ENCODE data around the gene MAGI2. TPM values are rescaled to one million over a fixed set of nuclear protein-coding genes. Genes with fewer than 3 reads are reported as not detected.
A peak's percentile ranks its signal among the peaks of the same experiment; 100 is the strongest.

MAGI2 gene
- total RNA-seq, 1 experiment from 2014 or later = 0.07 TPM

DNA sequence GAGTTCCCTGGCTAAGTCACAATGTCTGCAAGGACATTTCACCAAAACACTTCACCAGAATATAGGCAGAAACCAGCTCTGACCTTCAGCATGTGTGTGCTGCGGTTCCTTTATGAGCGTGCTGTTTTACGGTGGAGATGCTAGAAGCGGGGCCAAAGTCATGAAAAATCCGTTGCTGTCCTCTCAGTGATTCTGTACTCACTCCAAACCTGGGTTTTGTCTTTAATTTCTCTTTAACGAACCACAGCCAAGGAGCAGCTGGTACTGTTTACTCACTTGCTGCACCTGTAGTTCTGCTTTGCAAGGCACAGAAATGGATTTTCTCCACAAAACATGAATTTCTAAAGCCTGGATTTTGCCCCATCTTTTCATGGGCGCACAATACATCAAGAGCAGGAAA lies 1015.0 kb downstream of the MAGI2 start:
- H3K4me3 Mint-ChIP-seq (ENCODE audit: unreplicated experiment) = no peak overlapping the region
- ChIA-PET POLR2A (no interaction called here), CTCF (no interaction called here)
- peaks cover 74% of the 10 kb centered on the region for H3K27me3 Mint-ChIP-seq (ENCODE audit: insufficient read depth, unreplicated experiment)
- H3K36me3 Mint-ChIP-seq (ENCODE audit: insufficient read depth, unreplicated experiment) = no peaks in the 10 kb centered on the region
- no peak for DNase-seq (ENCODE audit: unreplicated experiment)
- intact Hi-C loops (cut with micrococcal nuclease) = no loop called here
- no peak overlapping the region for H3K27ac Mint-ChIP-seq (ENCODE audit: low read depth, unreplicated experiment)
- BruUV-seq (replicated peaks) = no TSS peak
- H3K4me1 Mint-ChIP-seq (ENCODE audit: insufficient read depth, unreplicated experiment) = no peaks in the 10 kb centered on the region
- no peaks in the 10 kb centered on the region for H3K9me3 Mint-ChIP-seq (ENCODE audit: unreplicated experiment)
- TF ChIP-seq, protein P1, sequence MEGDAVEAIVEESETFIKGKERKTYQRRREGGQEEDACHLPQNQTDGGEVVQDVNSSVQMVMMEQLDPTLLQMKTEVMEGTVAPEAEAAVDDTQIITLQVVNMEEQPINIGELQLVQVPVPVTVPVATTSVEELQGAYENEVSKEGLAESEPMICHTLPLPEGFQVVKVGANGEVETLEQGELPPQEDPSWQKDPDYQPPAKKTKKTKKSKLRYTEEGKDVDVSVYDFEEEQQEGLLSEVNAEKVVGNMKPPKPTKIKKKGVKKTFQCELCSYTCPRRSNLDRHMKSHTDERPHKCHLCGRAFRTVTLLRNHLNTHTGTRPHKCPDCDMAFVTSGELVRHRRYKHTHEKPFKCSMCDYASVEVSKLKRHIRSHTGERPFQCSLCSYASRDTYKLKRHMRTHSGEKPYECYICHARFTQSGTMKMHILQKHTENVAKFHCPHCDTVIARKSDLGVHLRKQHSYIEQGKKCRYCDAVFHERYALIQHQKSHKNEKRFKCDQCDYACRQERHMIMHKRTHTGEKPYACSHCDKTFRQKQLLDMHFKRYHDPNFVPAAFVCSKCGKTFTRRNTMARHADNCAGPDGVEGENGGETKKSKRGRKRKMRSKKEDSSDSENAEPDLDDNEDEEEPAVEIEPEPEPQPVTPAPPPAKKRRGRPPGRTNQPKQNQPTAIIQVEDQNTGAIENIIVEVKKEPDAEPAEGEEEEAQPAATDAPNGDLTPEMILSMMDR (IDR thresholded peaks at IDR 0.05; ENCODE audit: unreplicated experiment) = no peak

DNA sequence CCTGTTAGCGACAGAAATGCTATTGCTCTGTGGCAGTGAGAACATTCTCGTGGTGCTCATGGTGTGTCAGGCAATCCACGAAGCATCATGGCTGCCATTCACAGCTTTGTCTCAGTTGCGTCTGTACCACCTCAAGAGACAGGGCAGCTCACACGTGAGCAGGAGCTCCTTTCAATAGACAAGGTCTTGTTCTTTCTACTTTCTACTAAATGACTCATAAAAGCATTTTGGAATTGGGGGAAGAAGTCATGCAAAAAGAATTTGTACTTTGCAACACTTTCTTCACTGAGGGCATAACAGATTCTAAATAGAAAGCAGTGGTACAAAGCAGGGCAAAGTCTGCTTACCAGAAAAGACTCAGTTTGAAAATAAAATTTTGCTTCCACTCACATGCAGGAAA lies 1016.3 kb downstream of the MAGI2 start:
- ChIA-PET CTCF (interaction anchor here (1.0 kb wide), 1 partner anchor 11 kb away, joined by 4 read pairs; no protein-coding TSS in a partner anchor), POLR2A (no interaction called here)
- Mint-ChIP-seq H3K4me1 (ENCODE audit: insufficient read depth, unreplicated experiment) (no peaks in the 10 kb centered on the region), H3K27ac (ENCODE audit: low read depth, unreplicated experiment) (no peak overlapping the region), H3K27me3 (ENCODE audit: insufficient read depth, unreplicated experiment) (peaks cover 67% of the 10 kb centered on the region), H3K9me3 (ENCODE audit: unreplicated experiment) (no peaks in the 10 kb centered on the region), H3K4me3 (ENCODE audit: unreplicated experiment) (no peak overlapping the region), H3K36me3 (ENCODE audit: insufficient read depth, unreplicated experiment) (no peaks in the 10 kb centered on the region)
- intact Hi-C loops (cut with micrococcal nuclease) = no loop called here
- peak; percentile 2 for DNase-seq (ENCODE audit: unreplicated experiment)
- TF ChIP-seq, protein P1 (IDR thresholded peaks at IDR 0.05; ENCODE audit: unreplicated experiment) = no peak
- no TSS peak for BruUV-seq (replicated peaks)

DNA sequence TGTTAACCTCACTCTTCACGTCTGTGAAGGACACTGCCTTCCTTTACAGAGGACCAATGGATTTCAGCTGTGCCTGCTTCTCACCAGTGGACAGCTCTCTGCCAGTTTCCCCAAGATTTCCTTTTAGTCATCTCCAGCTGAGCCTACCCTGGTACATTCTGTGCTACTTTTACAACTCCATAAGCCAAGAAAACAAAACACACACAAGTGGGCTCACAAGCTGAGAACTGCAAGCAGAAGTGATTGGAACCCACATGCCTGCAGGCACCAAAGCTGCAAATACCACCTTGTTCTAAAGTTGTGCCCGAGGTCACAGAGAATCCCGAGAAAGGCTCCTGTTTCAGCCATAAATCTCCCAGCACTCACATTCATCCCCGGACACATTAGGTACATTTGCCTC lies 1018.1 kb downstream of the MAGI2 start:
- Mint-ChIP-seq H3K4me1 (ENCODE audit: insufficient read depth, unreplicated experiment) (no peaks in the 10 kb centered on the region), H3K27me3 (ENCODE audit: insufficient read depth, unreplicated experiment) (peaks cover 51% of the 10 kb centered on the region), H3K4me3 (ENCODE audit: unreplicated experiment) (no peak overlapping the region), H3K9me3 (ENCODE audit: unreplicated experiment) (no peaks in the 10 kb centered on the region), H3K27ac (ENCODE audit: low read depth, unreplicated experiment) (no peak overlapping the region), H3K36me3 (ENCODE audit: insufficient read depth, unreplicated experiment) (no peaks in the 10 kb centered on the region)
- intact Hi-C loops (cut with micrococcal nuclease) = no loop called here
- TF ChIP-seq, protein P1 (IDR thresholded peaks at IDR 0.05; ENCODE audit: unreplicated experiment) = no peak
- no TSS peak for BruUV-seq (replicated peaks)
- POLR2A ChIA-PET = no interaction called here
- no peak for DNase-seq (ENCODE audit: unreplicated experiment)
- CTCF ChIA-PET = no interaction called here

DNA sequence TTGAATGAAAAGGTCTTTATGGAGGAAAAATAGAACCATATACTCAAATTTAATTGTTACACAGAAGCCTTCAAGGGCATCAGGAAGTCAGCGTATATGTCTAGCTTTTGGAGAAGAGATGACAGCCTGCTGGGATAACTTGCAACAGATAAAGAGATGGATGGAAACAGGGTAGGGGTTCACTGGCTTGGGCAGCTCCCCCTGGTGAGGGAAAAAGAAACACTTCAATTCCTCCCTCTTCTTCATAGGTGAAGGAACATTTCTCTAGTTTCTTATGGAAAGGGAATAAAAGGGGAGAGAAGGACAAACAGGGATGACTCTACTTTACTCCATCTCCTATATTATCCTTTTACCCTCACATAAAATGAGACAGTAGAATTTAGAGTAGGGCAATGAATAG lies 1019.2 kb downstream of the MAGI2 start:
- H3K36me3 Mint-ChIP-seq (ENCODE audit: insufficient read depth, unreplicated experiment) = no peaks in the 10 kb centered on the region
- TF ChIP-seq, protein P1 (IDR thresholded peaks at IDR 0.05; ENCODE audit: unreplicated experiment) = no peak
- DNase-seq (ENCODE audit: unreplicated experiment) = no peak
- H3K4me3 Mint-ChIP-seq (ENCODE audit: unreplicated experiment) = no peak overlapping the region
- no peaks in the 10 kb centered on the region for H3K9me3 Mint-ChIP-seq (ENCODE audit: unreplicated experiment)
- BruUV-seq (replicated peaks) = no TSS peak
- intact Hi-C loops (cut with micrococcal nuclease) = no loop called here
- CTCF ChIA-PET = no interaction called here
- H3K27ac Mint-ChIP-seq (ENCODE audit: low read depth, unreplicated experiment) = no peak overlapping the region
- POLR2A ChIA-PET = no interaction called here
- H3K27me3 Mint-ChIP-seq (ENCODE audit: insufficient read depth, unreplicated experiment) = peaks cover 40% of the 10 kb centered on the region
- no peaks in the 10 kb centered on the region for H3K4me1 Mint-ChIP-seq (ENCODE audit: insufficient read depth, unreplicated experiment)

Data from MCF 10A (cell line).